Measurements from ENCODE around the gene ARHGAP10.
"Not testable (repeated sequence)": the region's sequence is repeated elsewhere in the genome, so short reads cannot be mapped to it uniquely, and the experiment has no call there.

Gene ARHGAP10

DNA sequence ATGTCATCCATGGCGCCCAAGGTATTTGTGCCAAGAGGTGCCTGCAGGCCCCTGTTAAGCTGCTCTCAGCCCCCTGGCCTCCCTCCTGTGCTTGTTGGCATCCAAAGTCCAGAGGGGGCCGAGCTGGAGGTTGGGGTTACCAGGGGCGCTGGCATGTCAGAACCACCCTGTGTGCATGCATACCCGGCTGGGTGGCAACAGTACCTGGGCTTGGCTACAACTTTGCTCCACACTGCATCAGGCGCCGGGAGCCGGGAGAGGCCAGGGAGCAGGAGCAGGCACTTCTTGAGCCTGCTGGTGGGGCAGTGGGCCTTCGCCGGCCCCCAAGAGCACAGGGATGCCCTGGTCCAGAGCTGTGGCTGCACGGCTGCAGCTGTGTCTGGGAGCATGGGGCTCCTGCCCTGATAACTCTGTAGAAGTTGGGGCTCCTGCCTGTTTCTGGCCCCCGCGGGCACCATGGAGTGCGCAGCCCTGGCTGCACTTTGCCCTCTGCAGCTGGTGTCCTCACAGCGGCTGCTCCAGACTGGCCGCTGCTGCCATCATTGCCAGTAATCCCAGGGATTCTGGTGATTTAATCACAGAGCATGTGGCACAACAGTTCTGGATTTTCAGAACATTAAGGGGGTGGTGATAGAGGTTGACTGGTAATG, 130.3 kb downstream of the ARHGAP10 start:
- no peak for DNase-seq

DNA sequence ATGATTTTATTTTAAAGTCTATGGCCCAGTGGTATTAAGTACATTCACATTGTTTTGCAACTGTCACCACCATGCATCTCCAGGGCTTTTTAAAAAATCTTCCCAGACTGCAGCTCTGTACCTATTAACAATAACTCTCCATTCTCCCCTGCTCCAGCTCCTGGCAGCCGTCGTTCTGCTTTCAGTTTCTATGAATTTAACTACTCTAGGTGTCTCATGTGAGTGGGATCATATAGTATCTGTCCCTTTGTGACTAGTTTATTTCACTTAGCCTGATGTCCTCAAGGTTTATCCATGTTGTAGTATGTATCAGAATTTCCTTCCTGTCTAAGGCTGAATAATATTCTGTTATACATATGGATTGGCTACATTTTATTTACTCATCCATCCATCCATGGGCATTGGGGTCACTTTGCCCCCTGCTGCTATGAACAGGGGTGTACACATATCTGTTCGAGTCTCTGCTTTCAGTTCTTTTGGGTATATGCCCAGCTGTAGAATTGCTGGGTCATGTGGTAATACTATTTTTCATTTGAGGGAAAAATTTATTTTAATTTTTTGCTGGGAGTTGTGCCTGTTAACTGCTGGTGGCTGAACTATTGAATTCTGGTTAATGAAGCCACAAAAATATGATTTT, 131.3 kb downstream of the ARHGAP10 start:
- no peak for DNase-seq

DNA sequence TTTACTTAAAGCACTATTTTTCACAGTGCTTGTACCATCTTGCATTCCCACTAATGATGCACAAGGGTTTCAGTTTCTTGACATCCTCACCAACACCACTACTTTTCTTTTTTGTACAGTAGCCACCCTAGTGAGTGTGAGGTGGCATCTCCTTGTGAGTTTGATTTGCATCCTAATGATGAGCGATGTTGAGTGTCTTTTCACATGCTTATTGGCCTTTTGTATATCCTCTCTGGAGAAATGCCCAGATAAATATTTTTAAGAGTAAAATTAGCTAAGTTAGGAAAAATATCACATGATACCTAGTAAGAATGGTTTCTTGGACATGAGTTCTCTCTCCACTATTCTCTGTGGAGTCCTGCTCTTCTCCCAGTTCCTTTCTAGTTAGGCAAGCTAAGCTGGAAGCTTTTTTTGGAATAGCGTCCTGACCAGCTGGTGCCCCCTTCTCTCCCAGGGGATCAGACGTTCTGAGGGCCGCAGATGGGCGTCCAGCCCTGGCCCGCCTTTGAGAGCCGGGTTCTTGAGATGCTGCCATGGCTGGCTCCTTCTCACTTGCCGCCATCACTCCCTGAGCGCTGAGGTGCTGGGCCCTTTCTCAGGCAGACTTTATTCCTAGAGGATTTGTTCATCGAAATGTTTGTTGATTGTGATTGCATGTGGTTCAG, 132.1 kb downstream of the ARHGAP10 start:
- DNase-seq = no peak

DNA sequence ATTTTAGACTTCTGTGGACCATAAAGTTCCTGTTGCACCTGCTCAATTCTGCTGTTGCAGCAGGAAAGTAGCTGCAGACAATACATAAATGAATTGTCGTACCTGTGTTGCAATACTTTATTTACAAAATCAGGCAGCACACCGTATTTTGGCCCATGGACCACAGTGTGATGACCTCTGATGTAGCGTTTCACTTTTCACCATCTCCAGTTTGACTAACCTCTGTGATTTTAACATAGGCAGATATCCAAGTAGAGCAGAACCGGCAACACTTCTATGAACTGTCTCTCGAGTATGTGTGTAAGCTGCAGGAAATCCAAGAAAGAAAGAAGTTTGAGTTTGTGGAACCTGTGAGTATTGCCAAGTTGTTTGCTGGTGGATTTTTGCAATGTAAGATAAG, 132.7 kb downstream of the ARHGAP10 start:
- DNase-seq = no peak

DNA sequence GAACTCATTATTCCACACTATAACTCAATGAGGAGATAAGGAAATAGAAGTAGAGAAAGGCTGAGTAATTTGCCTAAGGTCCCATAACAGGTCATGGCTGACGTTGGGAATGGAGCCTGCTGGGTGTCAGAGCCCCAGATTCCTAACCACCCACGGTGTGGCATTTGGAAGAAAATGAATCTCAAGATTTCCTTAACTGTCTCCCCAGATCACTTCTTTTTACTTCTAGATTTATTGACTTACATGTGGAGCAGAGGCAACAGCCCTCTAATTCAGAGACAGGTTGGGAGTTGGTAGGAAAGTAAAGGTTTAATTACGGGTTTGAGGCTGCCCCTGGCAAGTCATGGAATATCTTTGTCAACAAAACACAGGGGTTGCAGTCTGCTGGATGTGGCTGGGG, 134.0 kb downstream of the ARHGAP10 start:
- DNase-seq = no peak

DNA sequence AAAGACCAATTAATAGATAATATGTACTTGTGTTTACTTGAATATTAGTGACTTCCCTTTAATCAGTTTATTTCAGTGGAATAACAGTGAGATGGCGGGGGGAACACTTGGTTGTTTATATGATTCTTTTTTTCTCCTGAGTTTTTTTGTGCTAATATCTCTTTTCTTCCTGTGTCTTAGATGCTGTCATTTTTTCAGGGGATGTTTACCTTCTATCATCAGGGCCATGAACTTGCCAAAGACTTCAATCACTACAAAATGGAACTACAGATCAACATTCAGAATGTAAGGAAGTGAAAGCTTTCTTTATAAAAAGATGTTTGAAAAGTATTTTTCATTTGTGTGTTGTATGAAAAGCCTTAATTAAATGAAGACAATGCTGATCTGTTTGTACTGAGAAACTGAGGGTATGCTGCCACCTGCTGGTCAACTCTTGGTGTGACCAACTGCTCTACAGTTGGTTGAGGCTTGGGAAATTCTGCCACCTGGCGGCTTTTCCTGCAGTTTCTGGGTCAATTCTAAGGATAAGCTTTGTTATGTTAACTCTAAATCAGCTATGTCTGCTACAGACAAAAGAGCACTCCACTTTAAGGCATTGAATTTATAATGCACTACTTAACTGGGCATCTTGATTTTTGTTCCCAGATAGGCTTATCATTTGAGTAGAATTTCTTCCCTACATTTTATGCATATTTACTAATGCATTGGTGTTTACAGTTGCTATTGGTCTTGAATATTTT, 134.8 kb downstream of the ARHGAP10 start:
- peak; percentile 94 for DNase-seq

DNA sequence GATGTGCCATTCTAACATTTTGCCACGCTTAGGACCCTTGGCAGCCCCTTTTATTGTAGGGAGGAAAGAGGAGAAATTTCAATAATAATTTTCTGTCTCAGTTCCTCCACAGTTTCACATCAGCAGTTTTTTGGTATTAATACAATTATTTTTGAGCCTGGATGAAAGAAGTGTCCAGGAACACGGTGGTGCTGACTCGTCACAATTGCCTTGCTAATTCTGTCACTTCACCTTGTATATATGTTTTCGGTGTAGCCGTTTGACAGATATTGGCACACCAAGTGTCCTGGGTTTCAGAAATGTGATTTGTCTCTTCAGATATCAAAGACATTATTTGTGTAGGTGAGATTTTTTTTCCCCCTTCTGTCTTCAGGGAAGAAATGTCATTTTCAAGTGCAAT, 142.2 kb downstream of the ARHGAP10 start:
- DNase-seq = no peak

DNA sequence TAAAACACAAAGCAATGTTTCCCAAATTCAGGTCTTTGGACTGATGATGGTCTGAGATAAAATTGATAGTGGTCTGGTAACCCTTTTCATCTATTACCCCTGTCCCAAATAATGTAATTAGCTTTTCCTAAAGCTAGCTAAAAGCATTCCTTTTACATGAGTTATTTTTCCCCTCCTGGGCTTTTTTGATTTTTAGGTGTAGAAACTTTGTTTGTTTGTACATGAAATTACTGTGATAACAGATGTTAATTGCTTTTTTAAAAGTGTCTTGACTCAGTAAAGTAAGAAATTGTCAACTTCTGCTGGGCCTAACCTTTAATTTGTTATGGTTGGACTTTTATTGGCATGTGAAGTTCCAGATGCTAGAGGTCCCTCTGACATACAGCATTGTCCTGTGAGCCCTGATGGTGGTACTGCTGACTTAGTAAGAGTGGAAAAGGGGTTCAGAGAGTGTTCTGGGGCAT, 145.5 kb downstream of the ARHGAP10 start:
- DNase-seq = no peak

DNA sequence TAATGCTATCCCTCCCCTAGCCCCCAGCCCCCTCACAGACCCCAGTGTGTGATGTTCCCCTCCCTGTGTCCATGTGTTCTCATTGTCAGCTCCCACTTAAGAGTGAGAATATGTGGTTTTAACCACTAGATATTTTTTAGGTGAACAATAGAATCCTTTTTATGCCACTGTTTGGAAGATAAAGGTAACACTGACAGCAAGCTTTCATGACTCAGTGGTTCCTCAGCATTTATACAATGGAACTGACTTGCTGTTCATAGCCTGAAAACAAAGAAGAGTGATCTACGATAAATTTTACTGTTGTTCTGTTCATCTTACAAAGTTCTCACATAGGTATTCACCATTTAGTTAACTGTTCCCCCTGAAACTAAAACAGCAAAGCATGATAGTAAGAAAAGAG, 147.8 kb downstream of the ARHGAP10 start:
- no peak for DNase-seq

DNA sequence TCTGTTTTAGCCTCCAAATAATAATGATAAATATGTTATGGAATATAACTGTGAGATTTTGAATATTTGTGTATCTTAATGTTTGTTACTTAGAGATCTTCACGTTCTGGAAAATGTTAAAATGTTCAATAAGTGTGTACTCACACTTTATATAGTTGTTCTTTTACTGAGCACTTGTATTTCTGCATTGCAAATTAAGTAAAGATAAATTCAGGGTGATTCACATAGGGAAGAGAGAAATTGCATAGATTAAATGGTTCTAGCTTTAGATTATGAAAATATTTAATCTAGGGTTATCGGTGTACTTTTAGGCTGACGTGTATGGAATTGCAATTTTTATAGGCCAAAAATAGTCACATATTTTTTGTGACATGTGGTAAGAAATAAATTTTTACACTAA, 148.6 kb downstream of the ARHGAP10 start:
- DNase-seq = no peak

DNA sequence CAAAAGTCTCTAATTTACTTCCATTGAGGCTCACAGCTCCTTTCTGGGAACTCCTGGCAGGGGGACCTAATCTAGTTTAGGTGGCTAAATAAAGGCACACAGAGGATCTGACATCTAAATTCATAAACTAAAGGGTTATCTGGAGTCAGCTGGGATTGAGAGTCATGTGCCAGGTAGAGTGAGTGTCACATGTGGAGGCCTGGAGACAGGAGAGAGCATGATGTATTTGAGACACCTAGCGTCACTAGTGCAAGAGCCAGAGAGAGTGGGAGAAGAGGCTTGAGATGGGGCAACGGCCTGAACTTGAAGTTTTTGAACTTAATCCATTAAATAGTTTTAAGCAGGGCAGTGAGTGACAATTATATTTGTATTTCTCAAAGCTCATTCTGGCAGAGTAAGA, 152.6 kb downstream of the ARHGAP10 start:
- DNase-seq = no peak

DNA sequence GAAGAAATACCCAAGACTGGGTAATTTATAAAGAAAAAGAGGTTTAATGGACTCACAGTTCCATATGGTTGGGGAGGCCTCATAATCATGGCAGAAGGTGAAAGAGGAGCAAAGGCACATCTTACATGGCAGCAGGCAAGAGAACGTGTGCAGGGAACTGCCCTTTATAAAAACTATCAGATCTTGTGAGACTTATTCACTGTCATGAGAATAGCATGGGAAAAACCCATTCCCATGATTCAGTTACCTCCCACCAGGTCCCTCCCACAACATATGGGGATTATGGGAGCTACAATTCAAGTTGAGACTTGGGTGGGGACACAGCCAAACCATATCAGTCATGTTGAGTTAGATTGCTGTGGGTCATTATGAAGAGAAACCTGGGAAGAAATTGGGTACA, 153.3 kb downstream of the ARHGAP10 start:
- DNase-seq = not testable (repeated sequence)

DNA sequence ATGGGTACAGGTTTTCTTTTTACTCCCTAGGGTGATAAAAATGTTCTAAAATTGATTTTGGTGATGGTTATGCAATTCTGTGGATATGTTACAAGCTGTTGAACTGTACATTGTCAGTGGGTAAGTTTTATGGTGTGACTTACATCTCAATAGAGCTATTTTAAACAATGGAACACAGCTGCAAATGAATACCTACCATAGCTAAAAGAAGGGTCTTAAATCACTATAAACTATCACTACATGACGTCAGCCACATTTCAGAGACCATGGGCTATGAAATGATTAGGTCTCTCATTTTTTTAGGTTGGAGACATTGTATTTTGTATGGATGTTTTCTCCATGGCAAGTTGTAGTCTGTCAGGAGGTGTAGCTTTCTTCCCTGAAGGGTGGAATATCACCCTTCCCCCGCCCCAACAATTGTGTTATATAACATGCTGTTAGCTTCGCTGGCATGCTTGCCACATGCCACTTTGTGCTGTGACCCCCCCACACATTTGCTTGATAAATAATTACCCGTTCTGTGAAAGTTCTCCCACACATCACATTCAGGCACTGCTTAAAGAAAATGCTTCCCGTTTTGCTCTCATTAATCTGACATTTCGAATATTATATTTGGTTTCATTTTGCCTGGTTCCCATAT, 159.7 kb downstream of the ARHGAP10 start:
- no peak for DNase-seq

DNA sequence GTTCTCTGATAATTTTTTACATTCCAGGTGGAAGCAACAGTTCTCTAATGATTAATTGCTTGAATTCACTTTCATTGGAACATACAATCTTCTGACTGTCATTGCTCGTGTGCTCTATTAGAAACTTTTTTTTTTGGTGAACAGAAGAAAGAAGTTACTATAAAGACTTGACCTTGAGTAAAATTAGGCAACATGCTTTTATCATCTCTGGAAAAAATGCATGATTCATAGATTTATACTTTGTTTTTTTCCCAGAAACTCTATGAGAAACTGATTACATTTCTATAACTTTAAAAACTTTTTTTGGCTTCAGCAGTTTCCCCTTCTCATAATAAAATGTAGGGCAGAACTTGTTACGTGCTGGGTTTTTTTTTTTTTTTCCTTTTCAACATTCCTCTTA, 167.6 kb downstream of the ARHGAP10 start:
- no peak for DNase-seq

DNA sequence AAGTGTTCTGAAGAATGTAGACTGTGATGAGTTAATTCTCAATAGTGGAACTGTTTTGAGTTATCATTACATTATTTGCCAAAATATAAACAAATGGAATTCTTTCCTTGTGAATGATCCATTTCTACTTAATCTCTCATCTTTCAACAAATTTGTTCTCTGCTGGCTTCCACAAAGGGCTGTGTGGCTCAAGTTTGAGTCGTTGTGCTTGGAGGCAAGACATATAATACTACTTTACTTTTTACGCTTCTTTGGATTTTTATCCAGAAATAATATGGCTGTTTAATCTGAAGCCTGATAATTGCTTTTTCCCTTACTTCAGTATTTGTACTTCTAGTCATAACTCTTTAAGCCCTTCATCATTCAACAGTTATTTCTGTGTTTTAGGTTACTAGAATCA, 169.5 kb downstream of the ARHGAP10 start:
- DNase-seq = no peak

DNA sequence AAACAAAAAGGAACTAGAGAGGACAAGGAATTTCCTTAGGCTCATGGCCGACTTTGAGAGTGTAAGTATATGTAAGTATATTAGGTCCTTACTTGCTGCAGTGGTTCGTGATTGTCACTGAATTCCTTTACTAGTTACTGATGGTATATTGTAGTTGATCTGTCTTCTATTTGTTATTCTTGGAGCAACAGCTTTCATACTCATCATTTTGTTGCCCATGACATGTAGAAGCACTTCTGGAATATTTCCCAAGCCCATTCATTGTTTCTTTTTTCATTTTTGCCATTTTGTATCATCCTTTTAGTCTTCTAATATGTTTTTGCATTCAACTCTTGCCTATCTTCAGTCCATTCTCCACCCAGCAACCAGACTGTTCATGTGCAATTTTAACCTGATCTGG, 170.0 kb downstream of the ARHGAP10 start:
- no peak for DNase-seq

DNA sequence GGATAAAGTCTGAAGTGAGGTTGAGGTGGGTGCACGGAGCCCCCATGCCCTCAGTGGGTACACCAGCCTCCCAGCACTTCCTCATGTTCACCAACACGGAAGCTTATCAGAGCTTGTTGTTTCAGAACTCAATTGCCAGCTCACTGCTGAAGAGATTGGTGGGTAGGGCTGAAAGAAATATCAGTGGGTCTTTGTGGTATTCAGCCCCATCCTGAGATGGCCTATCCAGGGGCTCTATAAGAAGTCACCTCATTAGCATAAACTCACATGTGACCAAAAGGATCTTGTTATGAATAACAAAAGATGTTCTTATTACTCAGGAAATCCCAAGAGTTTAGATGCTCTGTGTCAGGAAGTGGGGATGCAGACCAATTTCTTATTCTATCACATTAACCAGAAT, 177.3 kb downstream of the ARHGAP10 start:
- DNase-seq = no peak

DNA sequence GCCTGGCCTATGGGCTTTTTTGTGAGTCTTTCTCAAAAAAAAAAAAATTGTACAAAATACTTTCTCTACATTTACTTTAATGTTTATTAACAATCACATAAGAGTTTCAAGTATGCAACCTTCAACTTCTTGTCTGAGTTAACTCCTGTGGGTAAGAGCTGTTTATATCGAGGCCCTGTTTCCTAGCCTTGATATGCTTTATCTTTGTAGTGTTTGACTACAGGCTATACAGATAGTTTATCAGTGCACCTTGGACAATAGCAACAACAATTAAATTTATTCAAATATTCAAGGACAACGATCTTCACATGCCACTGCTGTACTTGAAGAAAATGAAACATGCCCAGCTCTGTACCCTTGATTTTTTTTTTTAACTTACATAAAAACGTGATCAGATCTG, 178.4 kb downstream of the ARHGAP10 start:
- DNase-seq = no peak

DNA sequence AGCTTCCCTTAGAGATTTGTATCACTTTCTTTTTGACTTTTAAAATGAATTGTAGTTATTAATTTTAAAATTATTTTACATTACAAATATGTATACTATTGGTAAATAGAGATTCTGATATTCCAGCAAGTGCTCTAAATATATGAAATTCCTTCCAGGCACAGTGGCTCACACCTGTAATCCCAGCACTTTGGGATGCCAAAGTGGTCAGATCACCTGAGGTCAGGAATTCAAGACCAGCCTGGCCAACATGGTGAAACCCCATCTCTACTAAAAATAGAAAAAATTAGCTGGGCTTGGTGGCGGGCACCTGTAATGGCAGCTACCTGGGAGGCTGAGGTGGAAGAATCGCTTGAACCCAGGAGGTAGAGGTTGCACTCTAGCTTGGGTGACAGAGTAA, 180.2 kb downstream of the ARHGAP10 start:
- DNase-seq = not testable (repeated sequence)

DNA sequence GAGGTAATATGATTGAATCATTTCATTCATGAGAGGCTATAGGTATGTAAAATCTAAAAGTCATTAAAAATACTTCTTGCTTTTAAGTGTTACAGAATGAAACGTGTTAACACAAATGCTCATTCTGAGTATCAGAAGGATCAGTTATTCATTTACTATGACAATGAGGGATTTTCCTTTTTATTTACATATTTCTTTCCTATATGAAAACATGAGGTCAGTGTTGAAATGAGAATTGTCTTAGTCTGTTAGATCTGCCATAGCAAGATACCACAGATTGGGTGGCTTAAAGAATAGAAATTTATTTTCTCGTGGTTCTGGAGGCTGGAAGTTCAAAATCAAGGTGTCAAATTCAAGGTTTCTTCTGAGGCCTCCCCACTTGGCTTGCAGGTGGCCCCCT, 181.2 kb downstream of the ARHGAP10 start:
- no peak for DNase-seq

DNA sequence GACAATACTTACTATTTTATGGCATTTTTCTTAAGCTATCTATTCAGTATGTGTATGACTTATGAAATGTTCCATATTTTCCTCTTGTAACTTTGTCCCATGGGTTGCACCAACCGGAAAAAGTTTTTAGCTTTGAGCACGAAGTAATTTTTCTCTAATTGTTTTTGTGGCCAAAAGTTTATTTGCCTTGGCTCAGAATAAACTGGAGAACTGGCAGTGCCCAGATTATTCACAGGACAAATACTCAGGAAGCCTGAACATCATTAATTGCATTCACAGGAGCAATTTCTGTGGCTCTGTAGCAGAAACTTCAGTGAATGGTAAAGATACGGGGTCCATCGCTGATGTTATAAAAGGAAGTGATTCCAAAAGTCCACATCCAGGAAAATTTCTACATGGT, 184.5 kb downstream of the ARHGAP10 start:
- no peak for DNase-seq

DNA sequence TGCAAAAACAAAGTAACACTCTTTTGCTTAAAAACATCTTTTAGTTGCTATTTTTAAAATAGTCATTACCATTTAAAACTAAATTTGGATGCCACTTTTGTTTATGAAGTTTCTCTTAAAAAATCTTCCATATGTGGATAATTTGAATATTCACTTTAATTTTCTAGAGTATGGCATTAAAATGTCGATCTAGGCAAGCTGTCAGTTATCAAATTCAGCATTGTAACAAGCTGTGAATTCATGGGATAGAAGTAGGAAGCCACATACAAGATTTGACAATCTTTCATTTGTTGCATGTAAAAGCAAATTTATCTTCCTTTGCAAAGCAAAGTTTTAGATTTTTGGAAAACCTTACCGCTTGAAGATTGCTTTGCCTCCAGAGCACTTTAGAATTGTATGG, 191.5 kb downstream of the ARHGAP10 start:
- DNase-seq = no peak

DNA sequence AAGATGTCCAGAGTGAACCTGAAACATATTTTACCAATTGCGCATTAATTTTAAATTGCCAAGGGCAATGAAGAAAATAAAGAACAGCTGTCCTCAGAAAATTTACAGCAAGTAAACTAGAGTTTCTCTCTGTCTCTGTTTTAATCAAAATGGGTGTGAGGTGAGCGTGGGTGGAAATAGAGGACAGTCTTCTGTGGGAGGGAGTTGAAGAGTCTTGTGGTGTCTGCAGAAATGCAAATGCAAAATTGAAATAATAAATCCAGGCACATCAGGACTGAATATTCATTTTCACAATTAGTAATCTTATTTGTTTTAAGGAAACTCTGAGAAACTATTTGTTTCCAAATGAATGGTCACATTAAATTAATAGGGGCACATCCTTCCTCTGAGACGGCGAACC, 192.0 kb downstream of the ARHGAP10 start:
- no peak for DNase-seq
